Measurements from ENCODE around the gene ADIRF.
"Not testable (repeated sequence)": the region's sequence is repeated elsewhere in the genome, so short reads cannot be mapped to it uniquely, and the experiment has no call there.

The ADIRF gene

GRCh38 chr10:86946213-86947155 is 21.8 kb upstream of the ADIRF start:
- no peak for DNase-seq

DNA sequence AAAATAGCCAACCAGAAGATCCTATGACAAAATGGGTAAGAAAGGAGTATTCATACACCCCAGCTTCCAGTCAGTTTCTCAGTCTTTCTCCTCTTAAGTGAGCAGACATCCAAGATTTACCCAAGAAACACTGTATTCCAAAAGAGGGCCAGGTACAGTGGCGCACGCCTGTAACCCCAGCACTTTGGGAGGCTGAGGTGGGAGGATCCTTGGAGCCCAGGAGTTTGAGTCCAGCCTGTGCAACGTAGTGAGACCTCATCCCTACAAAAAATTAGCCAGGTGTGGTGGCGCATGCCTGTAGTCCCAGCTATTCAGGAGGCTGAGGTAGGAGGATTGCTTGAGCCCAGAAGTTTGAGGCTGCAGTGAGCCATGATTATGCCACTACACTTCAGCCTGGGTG is 20.5 kb upstream of the ADIRF start:
- DNase-seq: not testable (repeated sequence)

DNA sequence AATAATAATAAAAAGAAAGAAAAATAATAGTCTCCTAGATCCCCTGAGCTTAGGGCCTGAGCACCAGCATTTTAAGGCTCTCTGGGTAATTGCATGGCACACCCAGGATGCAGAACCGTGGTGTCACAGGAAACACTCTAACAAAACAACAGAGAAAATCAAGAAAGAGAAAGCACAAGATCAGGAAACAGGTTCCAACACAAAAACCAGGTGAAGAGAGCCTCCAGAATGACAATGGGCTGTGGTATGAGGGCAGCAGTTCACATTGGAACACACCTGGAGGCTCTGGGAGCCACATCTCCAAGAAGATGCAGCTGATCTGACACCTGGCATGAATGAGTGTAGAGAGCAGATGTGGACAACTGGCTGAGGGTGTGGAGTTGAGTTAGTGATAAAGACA is 17.9 kb upstream of the ADIRF start:
- DNase-seq: no peak

- no peak for DNase-seq
Measured at GRCh38 chr10:86951184-86951761, 17.0 kb upstream of the ADIRF start.

GRCh38 chr10:86952106-86952505 is 16.2 kb upstream of the ADIRF start:
- DNase-seq: no peak

- DNase-seq: not testable (repeated sequence)
Measured at GRCh38 chr10:86952697-86953096, 15.6 kb upstream of the ADIRF start.

DNA sequence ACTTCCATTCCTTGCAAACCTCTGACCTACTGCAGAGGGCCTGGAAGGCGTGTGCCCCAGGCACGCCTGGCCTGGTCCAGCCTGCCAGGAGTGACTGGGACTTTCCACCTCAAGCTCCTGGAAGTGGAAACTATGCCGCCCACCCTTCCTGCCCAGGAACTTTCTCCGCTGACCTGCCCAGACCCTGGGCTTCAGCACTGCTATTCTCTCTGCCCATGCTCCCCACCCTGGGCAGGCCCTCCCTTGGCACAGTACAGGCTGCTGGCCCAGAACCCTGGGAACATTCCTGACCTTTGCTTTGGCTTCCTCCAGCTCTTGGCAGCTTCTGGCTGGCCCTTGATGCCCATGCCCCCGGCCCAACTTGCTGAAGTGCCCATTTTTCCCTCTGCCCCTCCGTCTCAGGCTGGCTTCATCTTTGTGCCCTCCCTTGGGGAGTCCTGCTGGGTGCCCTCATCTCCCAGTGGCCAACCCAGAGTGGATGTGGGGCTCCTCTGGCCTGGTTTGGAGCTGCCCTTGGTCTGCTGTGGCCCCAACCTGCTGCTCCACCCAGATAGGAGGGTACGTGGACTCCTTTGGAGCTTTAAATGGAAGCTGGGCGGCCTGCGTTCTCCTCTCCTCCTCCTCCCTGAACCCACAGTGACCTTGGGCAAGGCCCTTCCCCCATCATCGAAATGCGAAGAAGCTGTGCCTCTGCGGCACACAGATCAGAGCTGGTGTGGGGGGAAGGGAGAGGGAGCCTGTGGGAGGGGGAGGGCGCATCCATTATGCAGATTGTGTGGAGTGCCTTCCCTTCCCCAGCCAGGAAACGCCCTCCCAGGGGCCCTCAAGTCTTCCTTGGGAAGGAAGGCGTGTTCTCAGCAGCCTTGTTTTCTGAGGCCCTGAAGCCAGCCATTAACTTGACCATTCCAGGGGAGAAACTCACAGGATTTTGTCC is 14.3 kb upstream of the ADIRF start:
- peak; percentile 66 for DNase-seq

GRCh38 chr10:86954681-86955500 is 13.4 kb upstream of the ADIRF start:
- no peak for DNase-seq

DNA sequence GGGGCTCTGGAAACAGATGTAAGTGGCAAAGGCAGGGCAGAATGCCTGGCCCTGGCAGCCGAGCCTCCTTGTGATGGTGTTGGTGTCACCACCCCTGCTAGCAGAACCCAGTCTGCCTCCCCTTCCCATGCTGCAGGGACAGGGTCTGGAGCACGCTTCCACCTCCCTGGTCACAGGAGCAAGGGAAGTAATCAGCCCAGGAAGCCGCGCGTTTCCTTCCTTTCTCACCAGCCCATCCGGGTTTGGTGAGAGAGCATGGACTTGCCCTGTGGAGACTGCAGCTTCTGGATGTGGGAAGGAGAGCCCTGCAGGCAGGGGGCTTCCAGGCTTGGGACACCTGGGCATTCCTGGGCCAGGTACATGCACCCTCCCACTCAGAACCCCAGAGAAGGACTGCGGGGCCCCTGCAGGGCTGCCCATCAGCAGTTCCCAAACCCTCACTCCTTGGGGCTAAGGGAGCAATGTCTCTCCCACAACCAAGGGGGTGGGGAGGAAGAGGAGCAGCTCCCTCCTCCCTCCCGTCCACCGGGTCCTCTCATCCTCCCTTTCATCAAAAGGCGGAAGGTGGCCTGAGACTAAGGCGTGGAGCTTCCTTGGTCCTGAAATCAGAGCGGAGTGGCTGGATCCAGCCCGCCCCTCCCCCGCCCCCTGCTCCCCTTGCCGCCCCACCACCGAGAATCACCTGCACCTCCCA is 12.6 kb upstream of the ADIRF start:
- no peak for DNase-seq

DNA sequence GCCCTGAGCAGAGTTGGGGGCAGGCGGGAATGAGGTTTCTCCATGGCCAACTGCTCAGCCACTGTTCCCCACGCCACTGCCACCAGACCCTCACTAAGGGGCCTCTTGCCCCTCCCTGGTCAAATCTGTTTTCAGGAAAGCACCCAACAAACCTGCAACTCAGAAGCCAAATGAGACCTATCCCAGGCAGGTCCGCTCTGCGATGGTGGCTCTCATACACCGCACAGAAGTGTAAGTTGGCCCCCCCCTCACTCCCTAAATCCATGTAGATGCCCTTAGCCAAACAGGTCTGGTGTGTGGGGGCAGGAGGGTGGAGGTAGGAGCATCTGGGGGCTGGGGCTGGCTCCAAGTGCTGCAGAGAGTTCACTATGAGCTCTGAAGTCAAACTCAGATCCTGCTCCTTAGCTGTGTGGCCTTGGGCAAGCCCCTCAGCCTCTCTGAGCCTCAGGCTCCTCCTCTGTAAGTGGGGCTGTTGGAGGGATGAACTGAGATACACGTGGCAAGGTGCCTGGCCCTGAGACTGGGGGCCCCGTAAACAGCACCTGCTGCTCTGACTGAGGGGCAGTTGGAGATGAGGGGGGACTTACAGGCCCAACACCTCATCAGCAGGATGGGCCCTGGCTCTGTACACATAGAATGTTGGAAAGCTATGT is 12.0 kb upstream of the ADIRF start:
- no peak for DNase-seq

- no peak for DNase-seq
Measured at GRCh38 chr10:86956848-86957448, 11.3 kb upstream of the ADIRF start.

- no peak for DNase-seq
Measured at GRCh38 chr10:86957471-86958115, 10.7 kb upstream of the ADIRF start, which contains the start of gene MMRN2. Gene MMRN2 (minus strand): TSS chr10:86957615. CDS start chr10:86957541, 74 bp downstream.

GRCh38 chr10:86958116-86958900 is 10.0 kb upstream of the ADIRF start, which contains the start of gene SNCG:
Gene SNCG (plus strand): TSS chr10:86958599. CDS start chr10:86958698, 99 bp downstream.
- DNase-seq: no peak

- DNase-seq: peak; percentile 52
Measured at GRCh38 chr10:86958901-86959736, 9.2 kb upstream of the ADIRF start.

GRCh38 chr10:86959737-86960002 is 8.6 kb upstream of the ADIRF start:
- DNase-seq: no peak

DNA sequence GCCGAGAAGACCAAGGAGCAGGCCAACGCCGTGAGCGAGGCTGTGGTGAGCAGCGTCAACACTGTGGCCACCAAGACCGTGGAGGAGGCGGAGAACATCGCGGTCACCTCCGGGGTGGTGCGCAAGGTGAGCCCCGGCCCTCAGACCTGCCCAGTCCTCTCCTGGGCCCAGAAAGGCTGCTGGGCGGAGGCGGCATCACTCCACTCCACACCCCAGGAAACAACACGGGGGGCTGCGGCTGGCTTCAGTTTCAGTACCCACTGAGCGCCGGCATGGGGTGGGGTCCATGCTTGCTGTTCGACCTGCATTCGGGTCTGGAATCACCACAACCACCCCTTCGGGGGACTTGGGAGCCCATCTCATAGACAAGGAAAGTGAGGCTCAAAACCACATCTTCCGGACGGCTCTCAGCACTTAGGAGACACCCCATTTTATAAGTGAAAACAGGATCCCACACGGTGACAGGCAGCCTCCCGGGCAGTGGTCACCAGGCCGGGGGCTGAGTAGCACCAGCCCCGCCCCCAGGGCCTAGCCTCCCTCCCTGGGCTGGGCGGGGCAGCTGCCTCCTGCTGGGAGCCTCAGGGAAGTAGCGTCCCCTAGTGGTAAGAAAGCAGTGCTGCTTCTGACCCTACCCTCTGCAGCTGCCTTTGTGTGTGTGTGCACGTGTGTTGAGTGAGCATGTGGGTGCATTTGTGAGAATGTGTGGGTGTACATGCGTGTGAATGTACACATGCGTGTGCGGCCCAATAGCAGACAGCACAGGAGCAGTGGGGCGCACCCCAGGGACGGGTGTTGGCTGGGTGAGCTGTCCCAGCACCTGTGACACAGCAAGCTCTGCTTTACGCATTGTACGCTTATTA is 8.0 kb upstream of the ADIRF start:
- peak; percentile 64 for DNase-seq

- no peak for DNase-seq
Measured at GRCh38 chr10:86960863-86961434, 7.3 kb upstream of the ADIRF start.
